Uterus (tissue), 4 donors: ENCODE data around the gene LMO3. TPM values are rescaled to one million over a fixed set of nuclear protein-coding genes. Genes with fewer than 3 reads are reported as not detected.

ENCODE experiments used
- DNase-seq, 2 donors: peaks; one replicate each; pipeline ENCODE4 v3.0.0-alpha.2; 2019 to 2020
- H3K27ac ChIP-seq, 2 donors: fragments of 200-600 bp; sonication (generic); 1 replicate in 1 of 2; 2 replicates in 1 of 2; pipeline ENCODE4 v1.5.1; 2016 to 2018
- H3K27me3 ChIP-seq, 2 donors: fragments of 200-600 bp; sonication (generic); one replicate each; pipeline ENCODE4 v1.5.1; 2018 to 2019; ENCODE audit warnings: control low read depth in 1 of 2
- H3K36me3 ChIP-seq, 2 donors: fragments of 200-600 bp; sonication (generic); one replicate each; pipeline ENCODE4 v1.5.1; 2019; ENCODE audit warnings: control low read depth in 1 of 2
- H3K4me1 ChIP-seq, 2 donors: fragments of 200-600 bp; sonication (generic); one replicate each; pipeline ENCODE4 v1.5.1; 2018 to 2019; ENCODE audit warnings: control low read depth in 1 of 2
- H3K4me3 ChIP-seq, 2 donors: fragments of 200-600 bp; sonication (generic); 1 replicate in 1 of 2; 2 replicates in 1 of 2; pipeline ENCODE4 v1.5.1; 2018 to 2019; ENCODE audit warnings: mild to moderate bottlenecking in 1 of 2
- H3K9me3 ChIP-seq, 2 donors: fragments of 200-600 bp; sonication (generic); one replicate each; pipeline ENCODE4 v1.5.1; 2019; ENCODE audit warnings: control low read depth in 1 of 2
- POLR2A ChIP-seq, 2 donors: fragments of 450-650 bp; IDR thresholded peaks; one replicate each; pipeline ENCODE4 v1.6.1; 2016; ENCODE audit warnings: antibody characterized with exemption in 2 of 2, mild to moderate bottlenecking in 1 of 2, moderate library complexity in 1 of 2
- intact Hi-C: fragments of 100-400 bp; cut with DNase I; formaldehyde crosslinking; loops from one replicate; pipeline ENCODE4 v1.15.1; 2023; ENCODE audit warnings: low total_unique reads
- total RNA-seq, 4 donors: library from RNA; depleted of rRNA in 3 of 4; stranded (reverse); fragments of >200 nt in 3 of 4; gene quantifications; one replicate each; pipeline versions ENCODE4 v1.1.0 to v1.2.4, GENCODE V29; 2014 to 2023
- TF ChIP-seq, protein P1 (sequence below), 4 experiments: fragments of 200-600 bp in 2 of 4; fragments of 450-650 bp in 2 of 4; sonication (generic) in 2 of 4; IDR thresholded peaks; one replicate each; pipeline ENCODE4 v1.5.1; 2016 to 2019; ENCODE audit warnings: antibody characterized with exemption in 4 of 4, mild to moderate bottlenecking in 2 of 4, moderate library complexity in 1 of 4
- donor health status: DM: yes; HTN: yes; CAD: no.

LMO3 gene
- total RNA-seq, 4 donors from 2014 or later: 20.9 to 130 (median 67.8) TPM

DNA sequence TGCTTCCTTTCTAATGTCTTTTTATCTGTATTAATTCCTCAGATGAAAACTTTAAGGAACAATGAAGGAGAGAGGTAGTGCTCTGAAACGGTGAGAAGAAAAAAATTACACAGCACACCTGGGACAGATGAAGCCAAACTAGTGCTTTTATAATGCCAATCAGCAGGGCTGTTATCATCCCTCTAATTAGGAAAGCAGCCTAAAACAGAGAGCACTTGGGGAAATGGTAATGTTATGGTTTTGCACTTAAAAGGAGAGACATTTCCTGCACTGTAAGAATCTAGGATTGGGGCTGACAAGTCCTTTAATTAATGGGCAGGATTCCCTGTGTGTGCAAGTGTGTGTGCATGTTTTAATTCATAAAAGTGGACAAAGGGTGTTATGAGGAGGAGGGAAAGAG lies 4.8 kb upstream of the LMO3 start:
- Histone ChIP-seq H3K36me3 (no peaks in the 10 kb centered on the region), H3K9me3 (no peaks in the 10 kb centered on the region), H3K27me3 (no peaks in the 10 kb centered on the region), H3K4me1 (peaks cover 0 to 4% of the 10 kb centered on the region in 2 donors), H3K27ac (peak overlapping the region; percentile 89 to 94), H3K4me3 (no peak overlapping the region)
- intact Hi-C loops: no loop called here
- DNase-seq: no peak
- TF ChIP-seq POLR2A (IDR thresholded peaks at IDR 0.05): no peak
- TF ChIP-seq, protein P1, sequence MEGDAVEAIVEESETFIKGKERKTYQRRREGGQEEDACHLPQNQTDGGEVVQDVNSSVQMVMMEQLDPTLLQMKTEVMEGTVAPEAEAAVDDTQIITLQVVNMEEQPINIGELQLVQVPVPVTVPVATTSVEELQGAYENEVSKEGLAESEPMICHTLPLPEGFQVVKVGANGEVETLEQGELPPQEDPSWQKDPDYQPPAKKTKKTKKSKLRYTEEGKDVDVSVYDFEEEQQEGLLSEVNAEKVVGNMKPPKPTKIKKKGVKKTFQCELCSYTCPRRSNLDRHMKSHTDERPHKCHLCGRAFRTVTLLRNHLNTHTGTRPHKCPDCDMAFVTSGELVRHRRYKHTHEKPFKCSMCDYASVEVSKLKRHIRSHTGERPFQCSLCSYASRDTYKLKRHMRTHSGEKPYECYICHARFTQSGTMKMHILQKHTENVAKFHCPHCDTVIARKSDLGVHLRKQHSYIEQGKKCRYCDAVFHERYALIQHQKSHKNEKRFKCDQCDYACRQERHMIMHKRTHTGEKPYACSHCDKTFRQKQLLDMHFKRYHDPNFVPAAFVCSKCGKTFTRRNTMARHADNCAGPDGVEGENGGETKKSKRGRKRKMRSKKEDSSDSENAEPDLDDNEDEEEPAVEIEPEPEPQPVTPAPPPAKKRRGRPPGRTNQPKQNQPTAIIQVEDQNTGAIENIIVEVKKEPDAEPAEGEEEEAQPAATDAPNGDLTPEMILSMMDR (IDR thresholded peaks at IDR 0.05): no peak

DNA sequence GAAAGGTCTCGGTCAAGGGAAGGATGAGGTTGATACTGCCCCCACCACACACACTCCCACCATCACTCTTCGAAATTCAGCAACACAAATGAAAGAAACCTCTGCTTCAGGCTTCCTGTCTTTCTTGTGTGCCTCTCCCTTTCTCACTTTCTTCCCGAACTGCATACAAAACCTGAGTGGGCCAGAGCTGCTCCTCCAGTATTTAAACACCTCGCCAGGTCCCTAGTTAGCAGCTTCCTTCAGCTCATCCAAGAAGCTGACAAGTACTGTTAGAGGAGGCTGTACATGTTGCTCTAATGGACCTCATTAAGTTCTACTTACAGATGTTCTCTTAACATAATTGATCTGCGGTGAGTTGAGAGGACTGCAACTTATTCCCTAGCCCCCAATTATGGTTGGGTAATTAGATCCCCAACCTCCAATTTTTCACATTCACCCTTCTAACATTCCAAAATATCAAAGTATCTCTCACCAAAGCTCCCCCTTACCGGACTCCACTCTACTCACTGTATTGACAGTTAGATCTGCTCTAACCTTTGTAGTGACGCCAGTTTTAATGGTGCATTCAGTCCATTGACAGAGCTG lies 4.1 kb upstream of the LMO3 start:
- intact Hi-C loops: no loop called here
- Histone ChIP-seq H3K9me3 (no peaks in the 10 kb centered on the region), H3K4me3 (peak overlapping the region; percentile 18 to 23), H3K4me1 (peaks cover 0 to 4% of the 10 kb centered on the region in 2 donors), H3K36me3 (no peaks in the 10 kb centered on the region), H3K27ac (peak overlapping the region; percentile 89 to 94), H3K27me3 (no peaks in the 10 kb centered on the region)
- TF ChIP-seq POLR2A (IDR thresholded peaks at IDR 0.05): no peak
- TF ChIP-seq, protein P1 (IDR thresholded peaks at IDR 0.05): no peak
- DNase-seq: peak in 1 of 2 donors; percentile 24

DNA sequence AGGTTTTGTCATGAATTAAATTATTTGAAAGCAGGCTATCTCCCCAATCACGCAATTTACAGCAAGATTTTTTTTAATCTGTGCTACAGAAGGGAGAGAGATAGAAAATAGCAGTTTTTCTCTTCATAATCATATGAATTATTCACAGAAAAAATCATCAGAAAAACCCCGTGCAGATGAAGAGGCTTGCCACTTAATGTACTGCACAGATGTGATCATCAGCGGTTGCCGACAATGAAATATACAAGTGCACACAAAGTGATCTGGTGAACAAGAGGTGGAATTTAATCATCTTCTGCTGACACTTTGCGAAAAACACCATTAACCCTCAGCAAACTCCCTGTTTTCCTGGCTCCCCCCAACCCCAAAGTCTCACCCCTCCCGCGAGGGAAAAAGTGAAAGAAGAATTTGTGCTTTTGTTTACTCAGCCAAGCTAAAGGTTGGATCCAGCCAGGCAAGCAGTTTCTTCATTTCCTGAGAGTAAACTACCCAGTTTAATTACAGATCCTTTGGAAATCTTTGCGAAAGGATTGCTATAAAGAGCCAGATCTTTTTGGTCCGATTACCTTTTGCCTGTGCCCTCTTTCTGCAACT lies 3.1 kb upstream of the LMO3 start:
- H3K4me3 ChIP-seq: peak overlapping the region; percentile 5 to 23
- H3K9me3 ChIP-seq: no peaks in the 10 kb centered on the region
- peaks cover 0 to 4% of the 10 kb centered on the region in 2 donors for H3K4me1 ChIP-seq
- H3K36me3 ChIP-seq: no peaks in the 10 kb centered on the region
- TF ChIP-seq, protein P1 (IDR thresholded peaks at IDR 0.05): no peak
- TF ChIP-seq POLR2A (IDR thresholded peaks at IDR 0.05): no peak
- H3K27me3 ChIP-seq: no peaks in the 10 kb centered on the region
- peak in 1 of 2 donors; percentile 18 for DNase-seq
- peak overlapping the region; percentile 89 to 94 for H3K27ac ChIP-seq
- intact Hi-C loops: no loop called here

DNA sequence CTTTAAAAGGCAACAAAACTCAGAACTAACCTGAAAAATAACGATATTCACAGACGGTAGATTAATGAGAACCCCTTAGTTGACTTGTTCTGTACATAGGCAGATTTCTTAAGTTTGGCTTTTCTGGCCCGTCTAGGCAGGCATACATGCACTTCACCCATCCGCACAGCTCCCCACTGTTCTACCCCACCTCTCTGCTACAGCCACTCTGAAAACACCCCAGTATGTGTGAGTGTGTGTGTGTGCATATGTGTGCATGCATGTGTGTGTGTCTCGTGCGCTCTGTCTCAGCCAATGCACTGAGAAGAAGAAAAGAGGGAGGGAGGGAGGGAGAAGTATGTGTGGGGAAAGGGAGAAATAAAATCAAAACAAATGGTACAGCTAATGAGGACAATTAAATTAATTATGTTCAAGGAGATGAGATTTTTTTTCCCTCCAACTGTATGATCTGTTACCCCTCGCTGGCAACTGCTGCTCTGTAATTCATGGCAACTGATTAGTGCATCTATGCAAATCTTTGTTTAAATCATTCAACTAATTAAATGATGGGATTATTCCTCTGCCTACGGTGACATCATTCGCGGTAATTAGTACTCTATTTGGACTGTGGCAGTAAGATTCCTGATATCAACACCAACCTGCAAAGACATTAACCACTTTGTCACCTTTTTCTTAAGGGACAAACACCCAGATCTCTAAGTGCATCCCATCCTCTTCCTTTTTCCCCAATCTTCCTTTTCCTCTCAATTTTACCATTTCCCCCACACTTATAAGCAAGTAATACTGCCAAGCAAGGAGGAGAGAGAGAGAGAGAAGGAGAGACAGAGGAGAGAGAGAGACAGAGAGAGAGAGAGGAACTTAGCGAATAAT lies 2.2 kb upstream of the LMO3 start:
- TF ChIP-seq POLR2A (IDR thresholded peaks at IDR 0.05): no peak
- TF ChIP-seq, protein P1 (IDR thresholded peaks at IDR 0.05): no peak
- intact Hi-C loops: no loop called here
- peak; percentile 22 to 35 for DNase-seq
- no peaks in the 10 kb centered on the region for H3K36me3 ChIP-seq
- peaks cover 0 to 2% of the 10 kb centered on the region in 2 donors for H3K4me1 ChIP-seq
- H3K4me3 ChIP-seq: no peak overlapping the region
- H3K9me3 ChIP-seq: no peaks in the 10 kb centered on the region
- H3K27ac ChIP-seq: peak overlapping the region; percentile 89 to 94
- no peaks in the 10 kb centered on the region for H3K27me3 ChIP-seq

DNA sequence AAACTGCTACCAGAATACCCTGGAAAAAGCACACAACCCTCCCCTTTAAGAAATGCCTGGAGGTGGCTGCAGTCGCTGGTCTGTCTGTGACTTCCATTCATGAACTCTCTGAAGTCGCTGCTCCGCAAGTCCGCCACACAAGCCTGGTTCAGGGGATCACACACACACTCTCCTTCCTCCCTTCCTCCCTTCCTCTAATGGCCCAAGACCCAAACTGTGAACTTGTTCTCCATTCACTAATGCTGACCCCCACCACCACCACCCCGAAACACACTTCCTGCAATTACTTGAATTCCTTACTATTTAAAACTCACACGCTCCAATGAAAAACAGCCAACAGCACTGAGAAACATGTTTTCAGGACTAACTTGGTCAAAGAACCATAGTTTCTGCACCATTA lies 1.0 kb upstream of the LMO3 start:
- H3K27ac ChIP-seq: peak overlapping the region; percentile 89 to 94
- TF ChIP-seq, protein P1 (IDR thresholded peaks at IDR 0.05): no peak
- no peak for TF ChIP-seq POLR2A (IDR thresholded peaks at IDR 0.05)
- H3K27me3 ChIP-seq: no peaks in the 10 kb centered on the region
- H3K9me3 ChIP-seq: no peaks in the 10 kb centered on the region
- DNase-seq: peak; percentile 31 to 62
- H3K4me3 ChIP-seq: peak overlapping the region; percentile 49 to 51
- intact Hi-C loops: no loop called here
- no peaks in the 10 kb centered on the region for H3K4me1 ChIP-seq
- no peaks in the 10 kb centered on the region for H3K36me3 ChIP-seq
